Neural progenitor cell (in vitro differentiated cells): ENCODE measurements around the gene GLI1.

Experiments used
- EZH2 ChIP-seq: fragments of 200-600 bp; sonication (generic); IDR thresholded peaks from 2 replicates; pipeline ENCODE4 v1.6.1; 2017; ENCODE audit warnings: antibody characterized with exemption, mild to moderate bottlenecking, moderate library complexity
- EZH2phosphoT487 ChIP-seq: fragments of 200-600 bp; sonication (generic); IDR thresholded peaks from 2 replicates; pipeline ENCODE4 v1.6.1; 2017; ENCODE audit warnings: antibody characterized with exemption
- TF ChIP-seq, protein P1 (sequence below): fragments of 200-600 bp; sonication (generic); IDR thresholded peaks from 2 replicates; pipeline ENCODE4 v1.5.1; 2017; ENCODE audit warnings: antibody characterized with exemption, mild to moderate bottlenecking

- TF ChIP-seq, protein P1, sequence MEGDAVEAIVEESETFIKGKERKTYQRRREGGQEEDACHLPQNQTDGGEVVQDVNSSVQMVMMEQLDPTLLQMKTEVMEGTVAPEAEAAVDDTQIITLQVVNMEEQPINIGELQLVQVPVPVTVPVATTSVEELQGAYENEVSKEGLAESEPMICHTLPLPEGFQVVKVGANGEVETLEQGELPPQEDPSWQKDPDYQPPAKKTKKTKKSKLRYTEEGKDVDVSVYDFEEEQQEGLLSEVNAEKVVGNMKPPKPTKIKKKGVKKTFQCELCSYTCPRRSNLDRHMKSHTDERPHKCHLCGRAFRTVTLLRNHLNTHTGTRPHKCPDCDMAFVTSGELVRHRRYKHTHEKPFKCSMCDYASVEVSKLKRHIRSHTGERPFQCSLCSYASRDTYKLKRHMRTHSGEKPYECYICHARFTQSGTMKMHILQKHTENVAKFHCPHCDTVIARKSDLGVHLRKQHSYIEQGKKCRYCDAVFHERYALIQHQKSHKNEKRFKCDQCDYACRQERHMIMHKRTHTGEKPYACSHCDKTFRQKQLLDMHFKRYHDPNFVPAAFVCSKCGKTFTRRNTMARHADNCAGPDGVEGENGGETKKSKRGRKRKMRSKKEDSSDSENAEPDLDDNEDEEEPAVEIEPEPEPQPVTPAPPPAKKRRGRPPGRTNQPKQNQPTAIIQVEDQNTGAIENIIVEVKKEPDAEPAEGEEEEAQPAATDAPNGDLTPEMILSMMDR = no peak
- no peak for TF ChIP-seq EZH2phosphoT487
- TF ChIP-seq EZH2 = no peak
Measured at GRCh38 chr12:57456737-57457490, 2.7 kb upstream of the GLI1 start.
